ENCODE measurements around the gene CHKB.
"Not testable (repeated sequence)": the region's sequence is repeated elsewhere in the genome, so short reads cannot be mapped to it uniquely, and the experiment has no call there.

CHKB gene

GRCh38 chr22:50612528-50613221 is 30.0 kb upstream of the CHKB start:
- no peak for DNase-seq (ENCODE audit: low spot score)

GRCh38 chr22:50612168-50612527 is 29.5 kb upstream of the CHKB start:
- no peak for DNase-seq (ENCODE audit: low spot score)

GRCh38 chr22:50611341-50612060 is 28.9 kb upstream of the CHKB start:
- DNase-seq (ENCODE audit: low spot score), result no peak

- DNase-seq (ENCODE audit: low spot score), result no peak
Measured at GRCh38 chr22:50610581-50610980, 27.9 kb upstream of the CHKB start.

GRCh38 chr22:50610041-50610451 is 27.4 kb upstream of the CHKB start:
- DNase-seq (ENCODE audit: low spot score), result no peak

- DNase-seq (ENCODE audit: low spot score), result no peak
Measured at GRCh38 chr22:50609599-50609998, 26.9 kb upstream of the CHKB start.

- no peak for DNase-seq (ENCODE audit: low spot score)
Measured at GRCh38 chr22:50608996-50609395, 26.3 kb upstream of the CHKB start.

- not testable (repeated sequence) for DNase-seq (ENCODE audit: low spot score)
Measured at GRCh38 chr22:50608058-50608840, 25.6 kb upstream of the CHKB start.

- no peak for DNase-seq (ENCODE audit: low spot score)
Measured at GRCh38 chr22:50607659-50608020, 25.0 kb upstream of the CHKB start.

- no peak for DNase-seq (ENCODE audit: low spot score)
Measured at GRCh38 chr22:50606946-50607658, 24.5 kb upstream of the CHKB start.

GRCh38 chr22:50606165-50606945 is 23.7 kb upstream of the CHKB start:
- no peak for DNase-seq (ENCODE audit: low spot score)

GRCh38 chr22:50605613-50606074 is 23.0 kb upstream of the CHKB start:
- DNase-seq (ENCODE audit: low spot score), result no peak

GRCh38 chr22:50605002-50605612 is 22.5 kb upstream of the CHKB start:
- no peak for DNase-seq (ENCODE audit: low spot score)

- no peak for DNase-seq (ENCODE audit: low spot score)
Measured at GRCh38 chr22:50604256-50605001, 21.8 kb upstream of the CHKB start.

GRCh38 chr22:50603511-50604255 is 21.0 kb upstream of the CHKB start:
- no peak for DNase-seq (ENCODE audit: low spot score)

- DNase-seq (ENCODE audit: low spot score), result no peak
Measured at GRCh38 chr22:50602338-50602700, 19.7 kb upstream of the CHKB start.

- no peak for DNase-seq (ENCODE audit: low spot score)
Measured at GRCh38 chr22:50601669-50602337, 19.2 kb upstream of the CHKB start.

- DNase-seq (ENCODE audit: low spot score), result no peak
Measured at GRCh38 chr22:50600967-50601668, 18.5 kb upstream of the CHKB start.

All from CD4-positive, alpha-beta T cell treated with Interleukin-6 at 100 ng/mL for 8 hours (primary cell).